AG09309 (cell line): ENCODE data around the gene ADIPOR1.
"Not testable (repeated sequence)": the region's sequence is repeated elsewhere in the genome, so short reads cannot be mapped to it uniquely, and the experiment has no call there.

ENCODE experiments used
- DNase-seq: peaks from one replicate; pipeline ENCODE4 v3.0.0-alpha.2; 2010; ENCODE audit warnings: low read depth
- H3K4me3 ChIP-seq: 2 replicates; pipeline ENCODE4 v1.5.1; 2011; ENCODE audit warnings: mild to moderate bottlenecking, low read depth, low read length, moderate library complexity; ENCODE audit not compliant: control insufficient read depth
- TF ChIP-seq, protein P1 (sequence below): IDR thresholded peaks from 2 replicates; pipeline ENCODE4 v1.5.1; 2011; ENCODE audit warnings: mild to moderate bottlenecking, low read depth, low read length, inconsistent platforms; ENCODE audit not compliant: insufficient read depth, control insufficient read depth; ENCODE audit errors: missing control alignments

The ADIPOR1 gene

GRCh38 chr1:202998836-202999750 is 41.0 kb upstream of the ADIPOR1 start:
- H3K4me3 ChIP-seq = no peak overlapping the region

DNA sequence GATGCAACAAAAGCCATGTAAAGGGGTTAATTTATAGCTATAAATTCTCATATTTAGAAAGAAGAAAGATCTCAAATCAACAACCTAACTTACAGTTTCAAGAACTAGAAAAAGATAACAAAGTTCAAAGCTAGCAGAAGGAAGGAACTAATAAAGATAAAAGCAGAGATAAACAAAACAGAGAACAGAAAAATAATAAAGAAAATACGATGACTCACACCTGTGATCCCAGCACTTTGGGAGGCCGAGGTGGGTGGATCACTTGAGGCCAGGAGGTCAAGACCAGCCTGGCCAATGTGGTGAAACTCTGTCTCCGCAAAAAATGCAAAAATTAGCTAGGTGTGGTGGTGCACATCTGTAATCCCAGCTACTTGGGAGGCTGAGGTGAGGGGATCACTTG is 36.6 kb upstream of the ADIPOR1 start:
- no peak overlapping the region for H3K4me3 ChIP-seq
- TF ChIP-seq, protein P1, sequence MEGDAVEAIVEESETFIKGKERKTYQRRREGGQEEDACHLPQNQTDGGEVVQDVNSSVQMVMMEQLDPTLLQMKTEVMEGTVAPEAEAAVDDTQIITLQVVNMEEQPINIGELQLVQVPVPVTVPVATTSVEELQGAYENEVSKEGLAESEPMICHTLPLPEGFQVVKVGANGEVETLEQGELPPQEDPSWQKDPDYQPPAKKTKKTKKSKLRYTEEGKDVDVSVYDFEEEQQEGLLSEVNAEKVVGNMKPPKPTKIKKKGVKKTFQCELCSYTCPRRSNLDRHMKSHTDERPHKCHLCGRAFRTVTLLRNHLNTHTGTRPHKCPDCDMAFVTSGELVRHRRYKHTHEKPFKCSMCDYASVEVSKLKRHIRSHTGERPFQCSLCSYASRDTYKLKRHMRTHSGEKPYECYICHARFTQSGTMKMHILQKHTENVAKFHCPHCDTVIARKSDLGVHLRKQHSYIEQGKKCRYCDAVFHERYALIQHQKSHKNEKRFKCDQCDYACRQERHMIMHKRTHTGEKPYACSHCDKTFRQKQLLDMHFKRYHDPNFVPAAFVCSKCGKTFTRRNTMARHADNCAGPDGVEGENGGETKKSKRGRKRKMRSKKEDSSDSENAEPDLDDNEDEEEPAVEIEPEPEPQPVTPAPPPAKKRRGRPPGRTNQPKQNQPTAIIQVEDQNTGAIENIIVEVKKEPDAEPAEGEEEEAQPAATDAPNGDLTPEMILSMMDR = no peak
- DNase-seq = no peak

More at GRCh38 chr1:202998836-202999750, 41.0 kb upstream of the ADIPOR1 start:
- TF ChIP-seq, protein P1 = peak; percentile 75
- DNase-seq = no peak

- DNase-seq = no peak
- TF ChIP-seq, protein P1 = no peak
- H3K4me3 ChIP-seq = no peak overlapping the region
Measured at GRCh38 chr1:202991112-202991511, 33.0 kb upstream of the ADIPOR1 start.

DNA sequence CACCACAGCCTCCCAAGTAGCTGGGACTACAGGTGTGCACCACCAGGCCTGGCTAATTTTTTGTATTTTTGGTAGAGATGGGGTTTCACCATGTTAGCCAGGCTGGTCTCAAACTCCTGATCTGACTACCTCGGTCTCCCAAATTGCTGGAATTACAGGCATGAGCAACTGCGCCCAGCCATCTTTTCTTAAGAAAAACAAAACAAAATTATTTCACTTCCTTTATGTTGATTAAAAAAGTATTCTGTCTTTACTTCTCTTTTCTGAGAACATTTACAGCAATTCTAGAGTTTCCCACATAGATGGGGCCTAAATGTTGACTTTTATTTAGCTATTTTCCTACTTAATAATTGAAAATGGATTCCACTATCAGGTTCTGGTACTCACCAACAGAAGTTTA is 31.8 kb upstream of the ADIPOR1 start:
- no peak for DNase-seq
- no peak overlapping the region for H3K4me3 ChIP-seq
- TF ChIP-seq, protein P1 = no peak

DNA sequence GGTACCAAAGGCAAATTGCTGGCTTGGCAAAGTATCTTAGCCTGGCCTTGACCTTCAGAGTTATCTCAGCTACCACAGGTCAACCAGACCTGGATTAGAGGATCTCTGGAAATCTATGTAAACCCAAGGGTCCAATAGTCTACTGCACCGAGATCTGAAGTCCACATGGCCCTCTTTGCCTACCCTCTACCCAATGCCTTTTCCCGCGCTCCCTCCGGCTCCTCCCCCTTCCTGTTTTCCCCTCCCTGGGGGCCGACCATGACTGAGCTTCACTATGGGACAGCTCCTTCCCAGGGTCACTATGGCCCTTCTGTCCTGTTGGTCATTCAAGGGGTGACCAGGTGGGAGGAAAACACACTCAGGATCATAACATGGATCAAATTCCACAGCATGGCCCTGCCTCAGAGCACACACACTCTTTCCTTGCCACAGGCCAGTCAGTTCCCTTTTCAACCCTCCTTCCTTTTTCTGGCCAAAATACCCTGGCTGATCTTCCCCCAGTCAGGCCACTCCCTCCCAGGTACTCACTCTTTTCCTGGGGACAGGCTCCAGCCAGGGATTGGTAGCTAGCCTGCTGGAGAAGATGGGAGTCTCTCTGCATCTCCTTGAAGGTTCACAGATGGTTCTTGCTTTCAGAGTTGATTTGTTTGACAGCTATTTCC is 29.9 kb upstream of the ADIPOR1 start:
- DNase-seq = no peak
- TF ChIP-seq, protein P1 = no peak
- H3K4me3 ChIP-seq = no peak overlapping the region

GRCh38 chr1:202987255-202987654 is 29.1 kb upstream of the ADIPOR1 start:
- DNase-seq = no peak
- TF ChIP-seq, protein P1 = no peak
- no peak overlapping the region for H3K4me3 ChIP-seq

DNA sequence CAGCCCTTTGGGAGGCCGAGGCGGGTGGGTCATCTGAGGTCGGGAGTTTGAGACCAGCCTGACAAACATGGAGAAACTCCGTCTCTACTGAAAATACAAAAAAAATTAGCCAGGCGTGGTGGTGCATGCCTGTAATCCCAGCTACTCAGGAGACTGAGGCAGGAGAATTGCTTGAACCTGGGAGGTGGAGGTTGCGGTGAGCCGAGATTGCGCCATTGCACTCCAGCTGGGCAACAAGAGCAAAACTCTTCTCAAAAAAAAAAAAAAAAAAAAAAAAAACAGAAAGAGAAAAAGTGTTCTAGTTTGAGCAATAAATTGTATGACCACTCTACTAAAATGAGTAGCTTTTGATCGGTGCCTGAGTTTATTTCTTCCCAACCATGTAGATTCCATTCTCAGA is 28.0 kb upstream of the ADIPOR1 start:
- not testable (repeated sequence) for DNase-seq, H3K4me3 ChIP-seq
